ENCODE results near the gene IL17REL.

Gene IL17REL

GRCh38 chr22:50051930-50052329 lies 39.4 kb upstream of the IL17REL start:
- in situ Hi-C loops (cut with HindIII; ENCODE audit: low sequenced_read_pairs): no loop called here
- H3K4me3 ChIP-seq (ENCODE audit: low read depth, low read length): no peak overlapping the region
- DNase-seq (ENCODE audit: low read depth): no peak
- TF ChIP-seq, protein P1, sequence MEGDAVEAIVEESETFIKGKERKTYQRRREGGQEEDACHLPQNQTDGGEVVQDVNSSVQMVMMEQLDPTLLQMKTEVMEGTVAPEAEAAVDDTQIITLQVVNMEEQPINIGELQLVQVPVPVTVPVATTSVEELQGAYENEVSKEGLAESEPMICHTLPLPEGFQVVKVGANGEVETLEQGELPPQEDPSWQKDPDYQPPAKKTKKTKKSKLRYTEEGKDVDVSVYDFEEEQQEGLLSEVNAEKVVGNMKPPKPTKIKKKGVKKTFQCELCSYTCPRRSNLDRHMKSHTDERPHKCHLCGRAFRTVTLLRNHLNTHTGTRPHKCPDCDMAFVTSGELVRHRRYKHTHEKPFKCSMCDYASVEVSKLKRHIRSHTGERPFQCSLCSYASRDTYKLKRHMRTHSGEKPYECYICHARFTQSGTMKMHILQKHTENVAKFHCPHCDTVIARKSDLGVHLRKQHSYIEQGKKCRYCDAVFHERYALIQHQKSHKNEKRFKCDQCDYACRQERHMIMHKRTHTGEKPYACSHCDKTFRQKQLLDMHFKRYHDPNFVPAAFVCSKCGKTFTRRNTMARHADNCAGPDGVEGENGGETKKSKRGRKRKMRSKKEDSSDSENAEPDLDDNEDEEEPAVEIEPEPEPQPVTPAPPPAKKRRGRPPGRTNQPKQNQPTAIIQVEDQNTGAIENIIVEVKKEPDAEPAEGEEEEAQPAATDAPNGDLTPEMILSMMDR (IDR thresholded peaks at IDR 0.05; ENCODE audit: low read depth, low read length, missing control alignments): no peak

DNA sequence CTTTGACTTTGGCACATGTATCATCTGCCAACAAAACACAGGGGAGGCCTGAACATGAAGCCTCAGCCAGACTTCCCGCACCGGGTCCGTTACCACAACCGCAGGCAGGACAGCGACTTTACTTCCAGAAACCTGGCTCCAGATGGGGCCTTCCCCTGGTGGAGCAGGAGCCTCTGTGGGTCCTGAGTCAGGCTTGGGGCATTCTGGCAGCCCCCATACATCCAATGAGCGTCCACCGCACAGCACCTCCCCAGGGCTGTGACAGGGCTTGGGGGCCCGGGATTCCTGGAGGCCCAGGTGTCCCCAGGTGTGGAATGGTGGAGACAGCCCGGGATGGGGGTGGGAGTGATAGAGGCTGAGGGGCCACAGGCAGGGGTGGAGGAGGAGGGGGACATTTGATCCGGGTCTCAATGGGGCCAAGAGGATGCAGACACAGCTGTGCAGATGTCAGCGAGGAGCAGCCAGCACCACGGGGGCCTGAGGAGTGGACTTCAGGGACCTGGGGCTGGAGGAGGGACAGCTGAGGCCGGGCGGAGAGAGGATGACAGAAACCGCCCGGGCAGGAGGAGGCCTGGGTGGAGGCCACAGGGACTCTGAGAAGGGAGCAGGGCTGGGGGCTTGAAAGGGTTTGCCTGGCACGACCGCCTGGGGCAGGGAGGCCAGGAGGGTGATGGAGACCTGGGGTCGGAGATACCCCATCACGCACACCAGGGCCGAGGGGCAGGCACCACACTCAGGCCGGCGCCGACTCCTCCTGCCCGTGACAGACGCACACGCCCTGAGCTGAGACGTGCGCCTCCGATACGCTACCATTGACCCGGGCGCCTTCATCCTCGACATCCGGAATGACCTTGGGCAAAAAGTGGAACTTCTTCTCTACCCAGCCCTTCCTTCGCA lies 37.0 kb upstream of the IL17REL start:
- no peak overlapping the region for H3K4me3 ChIP-seq (ENCODE audit: low read depth, low read length)
- TF ChIP-seq, protein P1 (IDR thresholded peaks at IDR 0.05; ENCODE audit: low read depth, low read length, missing control alignments): no peak
- in situ Hi-C loops (cut with HindIII; ENCODE audit: low sequenced_read_pairs): no loop called here
- no peak for DNase-seq (ENCODE audit: low read depth)

- in situ Hi-C loops (cut with HindIII; ENCODE audit: low sequenced_read_pairs): no loop called here
- TF ChIP-seq, protein P1 (IDR thresholded peaks at IDR 0.05; ENCODE audit: low read depth, low read length, missing control alignments): no peak
- no peak overlapping the region for H3K4me3 ChIP-seq (ENCODE audit: low read depth, low read length)
- no peak for DNase-seq (ENCODE audit: low read depth)
Measured at GRCh38 chr22:50048836-50049235, 36.3 kb upstream of the IL17REL start.

DNA sequence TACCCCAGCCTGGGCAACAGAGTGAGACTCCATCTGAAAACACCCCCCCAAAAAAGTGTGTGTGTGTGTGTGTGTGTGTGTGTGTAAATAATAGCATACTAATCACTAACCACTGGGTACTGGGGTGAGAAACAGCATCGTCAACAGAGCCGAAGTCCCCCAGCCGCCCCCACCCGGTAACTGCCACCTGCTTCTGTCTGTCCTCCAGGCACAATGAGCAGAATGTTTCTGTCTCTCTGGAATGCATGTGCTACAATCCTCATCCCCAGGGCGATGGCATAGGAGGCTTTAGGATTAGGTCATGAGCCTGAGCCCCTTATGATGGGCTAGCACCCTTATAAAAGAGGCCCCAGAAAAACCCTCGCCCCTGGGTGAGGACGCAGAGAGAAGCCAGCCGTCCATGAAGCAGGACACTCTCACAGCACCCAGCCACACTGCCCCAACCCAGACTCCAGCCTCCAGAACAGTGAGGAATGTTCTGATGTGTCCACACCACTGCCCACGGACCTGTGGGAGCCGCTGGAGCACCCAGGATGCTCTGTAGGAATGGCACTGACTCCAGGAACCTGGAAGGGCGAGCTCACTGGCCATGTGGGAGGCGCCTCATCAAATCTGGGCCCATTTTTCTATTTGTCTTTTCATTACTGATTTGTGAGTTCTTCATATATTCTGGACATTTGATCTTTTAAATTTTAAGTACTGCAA lies 35.6 kb upstream of the IL17REL start:
- in situ Hi-C loops (cut with HindIII; ENCODE audit: low sequenced_read_pairs): no loop called here
- H3K4me3 ChIP-seq (ENCODE audit: low read depth, low read length): no peak overlapping the region
- TF ChIP-seq, protein P1 (IDR thresholded peaks at IDR 0.05; ENCODE audit: low read depth, low read length, missing control alignments): no peak
- DNase-seq (ENCODE audit: low read depth): no peak

GRCh38 chr22:50047346-50047745 lies 34.8 kb upstream of the IL17REL start:
- DNase-seq (ENCODE audit: low read depth): no peak
- TF ChIP-seq, protein P1 (IDR thresholded peaks at IDR 0.05; ENCODE audit: low read depth, low read length, missing control alignments): no peak
- H3K4me3 ChIP-seq (ENCODE audit: low read depth, low read length): no peak overlapping the region
- in situ Hi-C loops (cut with HindIII; ENCODE audit: low sequenced_read_pairs): no loop called here

DNA sequence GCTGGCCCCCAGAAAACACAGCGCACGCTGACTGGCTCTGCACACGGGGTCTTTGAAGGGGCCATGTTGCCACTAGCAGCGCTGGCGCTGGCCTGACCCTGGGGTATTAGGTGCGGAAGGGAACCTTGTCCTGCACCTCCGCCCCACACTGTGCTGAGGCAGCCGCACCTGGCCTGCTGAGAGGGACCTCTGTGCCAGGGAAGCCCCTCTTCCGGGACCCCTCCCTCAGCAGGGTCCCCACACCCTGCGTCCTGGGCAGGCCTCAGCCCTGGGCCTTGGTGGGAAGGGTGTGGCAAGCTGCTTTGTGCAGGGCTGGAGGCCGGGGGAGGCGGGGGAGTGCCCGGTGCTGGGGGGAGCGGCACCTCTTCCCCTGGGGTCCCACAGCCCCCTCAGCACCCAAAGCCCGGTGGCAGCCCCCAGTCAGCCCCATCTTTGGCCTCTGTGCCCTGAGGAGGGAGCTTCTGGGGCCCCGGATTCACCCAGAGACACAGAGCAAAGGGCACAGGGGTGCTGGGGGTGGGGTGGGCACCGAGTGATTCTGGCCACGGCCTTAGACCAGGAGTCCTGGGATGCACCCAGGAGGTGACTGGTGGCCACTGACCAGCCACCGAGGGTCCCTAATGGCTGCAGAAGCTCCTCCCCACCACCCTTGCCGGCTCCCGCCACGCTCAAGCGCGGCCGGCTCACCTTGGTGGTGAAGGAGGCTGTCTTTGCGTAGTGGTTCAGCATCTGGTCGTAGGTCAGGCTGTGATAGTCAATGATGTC lies 34.1 kb upstream of the IL17REL start:
- no peak for DNase-seq (ENCODE audit: low read depth)
- no peak overlapping the region for H3K4me3 ChIP-seq (ENCODE audit: low read depth, low read length)
- TF ChIP-seq, protein P1 (IDR thresholded peaks at IDR 0.05; ENCODE audit: low read depth, low read length, missing control alignments): no peak
- in situ Hi-C loops (cut with HindIII; ENCODE audit: low sequenced_read_pairs): no loop called here

All from astrocyte of the cerebellum (primary cell).